GM12892 (cell line): Measurements from ENCODE around the gene TAS2R60.
"Not testable (repeated sequence)": the region's sequence is repeated elsewhere in the genome, so short reads cannot be mapped to it uniquely, and the experiment has no call there.

ENCODE experiments used
- POLR2A ChIP-seq: IDR thresholded peaks from 2 replicates; pipeline ENCODE4 v1.6.1; 2011; ENCODE audit warnings: low read depth, low read length, control low read depth
- POLR2AphosphoS5 ChIP-seq: IDR thresholded peaks from 2 replicates; pipeline ENCODE4 v1.6.1; 2011; ENCODE audit warnings: low read depth, low read length, control low read depth
- TAF1 ChIP-seq: IDR thresholded peaks from 2 replicates; pipeline ENCODE4 v1.6.1; 2011; ENCODE audit warnings: low read depth, mild to moderate bottlenecking, control low read depth, low read length, borderline replicate concordance

DNA sequence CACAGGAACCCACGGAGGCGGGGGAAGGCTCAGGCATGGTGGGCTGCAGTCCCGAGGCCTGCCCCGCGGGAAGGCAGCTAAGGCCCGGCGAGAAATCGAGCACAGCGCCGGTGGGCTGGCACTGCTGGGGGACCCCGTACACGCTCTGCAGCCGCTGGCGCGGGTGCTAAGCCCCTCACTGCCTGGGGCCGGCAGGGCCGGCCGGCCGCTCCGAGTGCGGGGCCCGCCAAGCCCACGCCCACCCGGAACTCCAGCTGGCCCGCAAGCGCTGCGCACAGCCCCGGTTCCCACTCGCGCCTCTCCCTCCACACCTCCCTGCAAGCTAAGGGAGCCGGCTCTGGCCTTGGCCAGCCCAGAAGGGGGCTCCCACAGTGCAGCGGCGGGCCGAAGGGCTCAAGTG, 18.8 kb upstream of the TAS2R60 start:
- not testable (repeated sequence) for TF ChIP-seq POLR2AphosphoS5, TAF1, POLR2A
